SU-DHL-6 (cell line): ENCODE measurements around the gene DNAJC13.

Experiments used
- H2AFZ ChIP-seq: fragments of 200-600 bp; sonication (generic); 2 replicates; pipeline ENCODE4 v1.6.1; 2014; ENCODE audit warnings: low read depth, mild to moderate bottlenecking, moderate library complexity, mixed read lengths, antibody characterized with exemption, low read length; ENCODE audit not compliant: severe bottlenecking
- H3F3A ChIP-seq: fragments of 200-600 bp; shearing (Covaris generic); 2 replicates; pipeline ENCODE4 v1.6.0; 2016; ENCODE audit warnings: antibody characterized with exemption, mild to moderate bottlenecking; ENCODE audit not compliant: insufficient read depth
- H3K27ac ChIP-seq: fragments of 200-600 bp; sonication (generic); 2 replicates; pipeline ENCODE4 v1.5.1; 2016; ENCODE audit warnings: low read depth, mild to moderate bottlenecking, low read length, moderate library complexity, mixed read lengths
- H3K27me3 ChIP-seq: fragments of 200-600 bp; sonication (generic), shearing (Covaris generic); 2 replicates; pipeline ENCODE4 v1.6.0; 2014; ENCODE audit warnings: mild to moderate bottlenecking, low read length
- H3K36me3 ChIP-seq: fragments of 200-600 bp; sonication (generic); 2 replicates; pipeline ENCODE4 v1.6.1; 2014; ENCODE audit warnings: mild to moderate bottlenecking, low read length, mixed read lengths
- H3K4me2 ChIP-seq: fragments of 300-600, 200-600 bp; shearing (Covaris generic), sonication (generic); 2 replicates; pipeline ENCODE4 v1.6.0; 2014; ENCODE audit warnings: low read length, low read depth, mild to moderate bottlenecking; ENCODE audit not compliant: poor library complexity, severe bottlenecking
- H3K4me3 ChIP-seq: fragments of 200-600 bp; sonication (generic); 2 replicates; pipeline ENCODE4 v1.5.1; 2014; ENCODE audit warnings: antibody characterized with exemption, low read length, mild to moderate bottlenecking, mixed read lengths; ENCODE audit not compliant: insufficient read depth, poor library complexity, severe bottlenecking
- H3K79me2 ChIP-seq: fragments of 200-600 bp; sonication (generic); 2 replicates; pipeline ENCODE4 v1.6.1; 2014; ENCODE audit warnings: mild to moderate bottlenecking, low read length, moderate library complexity; ENCODE audit not compliant: insufficient read depth
- H3K9ac ChIP-seq: fragments of 200-600 bp; sonication (generic); 2 replicates; pipeline ENCODE4 v1.7.0; 2014; ENCODE audit warnings: mild to moderate bottlenecking, low read length
- H3K9me2 ChIP-seq: fragments of 200-600 bp; sonication (generic); replicated peaks from 2 replicates; pipeline ENCODE4 v1.6.1; 2014; ENCODE audit warnings: low read length; ENCODE audit not compliant: insufficient read depth
- H3K9me3 ChIP-seq: fragments of 200-600 bp; sonication (generic); 2 replicates; pipeline ENCODE4 v1.6.1; 2014; ENCODE audit warnings: low read length, mixed read lengths; ENCODE audit not compliant: insufficient read depth
- H4K20me1 ChIP-seq: fragments of 200-600 bp; sonication (generic); 2 replicates; pipeline ENCODE4 v1.6.1; 2014; ENCODE audit warnings: low read depth, mild to moderate bottlenecking, antibody characterized with exemption, low read length, moderate library complexity, mixed read lengths
- CTCF ChIP-seq: fragments of 200-600 bp; sonication (generic); IDR thresholded peaks from one replicate; pipeline ENCODE4 v1.5.1; 2017; ENCODE audit warnings: antibody characterized with exemption, mild to moderate bottlenecking, low read length, moderate library complexity; ENCODE audit not compliant: insufficient read depth, poor library complexity, severe bottlenecking
- EZH2phosphoT487 ChIP-seq: fragments of 200-600 bp; sonication (generic), shearing (Covaris generic); conservative IDR thresholded peaks from 2 replicates; pipeline ENCODE4 v1.6.1; 2018; ENCODE audit warnings: mild to moderate bottlenecking, antibody characterized with exemption, low read length, moderate library complexity, mixed read lengths

Gene DNAJC13

GRCh38 chr3:132378048-132378762 is 39.1 kb upstream of the DNAJC13 start:
- Histone ChIP-seq H2AFZ (no peak overlapping the region), H3K79me2 (no peaks in the 10 kb centered on the region), H3F3A (no peaks in the 10 kb centered on the region), H3K4me2 (no peak overlapping the region), H3K9ac (no peak overlapping the region), H4K20me1 (no peaks in the 10 kb centered on the region), H3K27ac (no peak overlapping the region), H3K9me3 (no peaks in the 10 kb centered on the region; the same call in 1 of the 2 replicates), H3K27me3 (no peaks in the 10 kb centered on the region), H3K9me2 (no peaks in the 10 kb centered on the region), H3K36me3 (no peaks in the 10 kb centered on the region), H3K4me3 (no peak overlapping the region)
- TF ChIP-seq EZH2phosphoT487 (no peak), CTCF (no peak)

GRCh38 chr3:132378846-132379245 is 38.5 kb upstream of the DNAJC13 start:
- Histone ChIP-seq H3K27ac (no peak overlapping the region), H4K20me1 (no peaks in the 10 kb centered on the region), H2AFZ (no peak overlapping the region), H3K9me3 (no peaks in the 10 kb centered on the region; the same call in 1 of the 2 replicates), H3K9me2 (no peaks in the 10 kb centered on the region), H3K9ac (no peak overlapping the region), H3K4me3 (no peak overlapping the region), H3K36me3 (no peaks in the 10 kb centered on the region), H3K79me2 (no peaks in the 10 kb centered on the region), H3K4me2 (no peak overlapping the region), H3K27me3 (no peaks in the 10 kb centered on the region), H3F3A (no peaks in the 10 kb centered on the region)
- TF ChIP-seq CTCF: no peak
- no peak for TF ChIP-seq EZH2phosphoT487

- H3K27ac ChIP-seq: no peak overlapping the region
- H3K4me2 ChIP-seq: no peak overlapping the region
- TF ChIP-seq CTCF (no peak), EZH2phosphoT487 (no peak)
Measured at GRCh38 chr3:132380920-132381319, 36.4 kb upstream of the DNAJC13 start.

More at GRCh38 chr3:132380920-132381319, 36.4 kb upstream of the DNAJC13 start:
- no peaks in the 10 kb centered on the region for H3K9me2 ChIP-seq
- H4K20me1 ChIP-seq: no peaks in the 10 kb centered on the region
- no peaks in the 10 kb centered on the region for H3K79me2 ChIP-seq
- H2AFZ ChIP-seq: no peak overlapping the region
- no peak overlapping the region for H3K9ac ChIP-seq
- H3F3A ChIP-seq: no peaks in the 10 kb centered on the region
- no peak overlapping the region for H3K4me3 ChIP-seq
- H3K36me3 ChIP-seq: no peaks in the 10 kb centered on the region
- H3K27me3 ChIP-seq: no peaks in the 10 kb centered on the region
- H3K9me3 ChIP-seq: no peaks in the 10 kb centered on the region; the same call in 1 of the 2 replicates
